Spleen (tissue), 7 donors: Measurements from ENCODE around the gene VAV2.
"Not testable (repeated sequence)": the region's sequence is repeated elsewhere in the genome, so short reads cannot be mapped to it uniquely, and the experiment has no call there.

Experiments
- POLR2A ChIP-seq, 3 donors: fragments of 450-650 bp; IDR thresholded peaks; one replicate each; pipeline ENCODE4 v1.5.1; 2017; ENCODE audit warnings: antibody characterized with exemption in 3 of 3, mild to moderate bottlenecking in 1 of 3
- TF ChIP-seq, protein P1 (sequence below), 11 experiments: fragments of 200-600 bp in 7 of 11; fragments of 450-650 bp in 4 of 11; sonication (generic) in 4 of 11; IDR thresholded peaks in 8 of 11; conservative IDR thresholded peaks in 3 of 11; 1 replicate in 7 of 11; 2 replicates in 4 of 11; pipeline versions ENCODE4 v1.4.0 to v1.8.0; 2016 to 2021; ENCODE audit warnings: antibody characterized with exemption in 11 of 11, inconsistent platforms in 4 of 11, mild to moderate bottlenecking in 1 of 11
- donor health status: DM: no; HTN: no; CAD: no; lungs with moderate emphysema.
- donor health status: DM: no; HTN: no; CAD: no.
- donor health status: DM: no; HTN: no; CAD: no.

DNA sequence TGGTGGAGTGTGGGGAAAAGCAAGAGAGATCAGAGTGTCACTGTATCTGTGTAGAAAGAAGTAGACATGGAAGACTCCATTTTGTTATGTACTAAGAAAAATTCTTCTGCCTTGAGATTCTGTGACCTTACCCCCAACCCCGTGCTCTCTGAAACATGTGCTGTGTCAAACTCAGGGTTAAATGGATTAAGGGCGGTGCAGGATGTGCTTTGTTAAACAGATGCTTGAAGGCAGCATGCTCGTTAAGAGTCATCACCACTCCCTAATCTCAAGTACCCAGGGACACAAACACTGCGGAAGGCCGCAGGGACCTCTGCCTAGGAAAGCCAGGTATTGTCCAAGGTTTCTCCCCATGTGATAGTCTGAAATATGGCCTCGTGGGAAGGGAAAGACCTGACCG, 34.4 kb downstream of the VAV2 start:
- not testable (repeated sequence) for TF ChIP-seq POLR2A (IDR thresholded peaks at IDR 0.05)
- TF ChIP-seq, protein P1, sequence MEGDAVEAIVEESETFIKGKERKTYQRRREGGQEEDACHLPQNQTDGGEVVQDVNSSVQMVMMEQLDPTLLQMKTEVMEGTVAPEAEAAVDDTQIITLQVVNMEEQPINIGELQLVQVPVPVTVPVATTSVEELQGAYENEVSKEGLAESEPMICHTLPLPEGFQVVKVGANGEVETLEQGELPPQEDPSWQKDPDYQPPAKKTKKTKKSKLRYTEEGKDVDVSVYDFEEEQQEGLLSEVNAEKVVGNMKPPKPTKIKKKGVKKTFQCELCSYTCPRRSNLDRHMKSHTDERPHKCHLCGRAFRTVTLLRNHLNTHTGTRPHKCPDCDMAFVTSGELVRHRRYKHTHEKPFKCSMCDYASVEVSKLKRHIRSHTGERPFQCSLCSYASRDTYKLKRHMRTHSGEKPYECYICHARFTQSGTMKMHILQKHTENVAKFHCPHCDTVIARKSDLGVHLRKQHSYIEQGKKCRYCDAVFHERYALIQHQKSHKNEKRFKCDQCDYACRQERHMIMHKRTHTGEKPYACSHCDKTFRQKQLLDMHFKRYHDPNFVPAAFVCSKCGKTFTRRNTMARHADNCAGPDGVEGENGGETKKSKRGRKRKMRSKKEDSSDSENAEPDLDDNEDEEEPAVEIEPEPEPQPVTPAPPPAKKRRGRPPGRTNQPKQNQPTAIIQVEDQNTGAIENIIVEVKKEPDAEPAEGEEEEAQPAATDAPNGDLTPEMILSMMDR (IDR thresholded peaks at IDR 0.05 in 8 of 11, conservative IDR thresholded peaks at IDR 0.05 in 3 of 11): not testable (repeated sequence)
